Fibroblast of lung (primary cell): ENCODE data around the gene STARD4. TPM values are rescaled to one million over a fixed set of nuclear protein-coding genes. Genes with fewer than 3 reads are reported as not detected.

Experiments used
- DNase-seq, 2 donors: peaks; one replicate each; pipeline versions ENCODE4 v3.0.0 to v3.0.0-alpha.2; 2010; ENCODE audit warnings: low read depth in 2 of 2
- H2AFZ ChIP-seq: 2 replicates; pipeline ENCODE4 v1.5.1; 2012; ENCODE audit warnings: low read length, control low read depth, inconsistent platforms
- H3K27ac ChIP-seq: 2 replicates; pipeline ENCODE4 v1.5.1; 2011; ENCODE audit warnings: low read length, control low read depth; ENCODE audit not compliant: insufficient read depth
- H3K27me3 ChIP-seq: 2 replicates; pipeline ENCODE4 v1.5.1; 2011; ENCODE audit warnings: mild to moderate bottlenecking, low read length; ENCODE audit not compliant: control insufficient read depth, insufficient read depth
- H3K36me3 ChIP-seq: 2 replicates; pipeline ENCODE4 v1.5.1; 2011; ENCODE audit warnings: low read length; ENCODE audit not compliant: control insufficient read depth, insufficient read depth
- H3K4me1 ChIP-seq: 2 replicates; pipeline ENCODE4 v1.5.1; 2011; ENCODE audit warnings: low read length; ENCODE audit not compliant: control insufficient read depth, insufficient read depth; ENCODE audit errors: extremely low read depth
- H3K4me2 ChIP-seq: 2 replicates; pipeline ENCODE4 v1.5.1; 2011; ENCODE audit warnings: low read length, control low read depth; ENCODE audit not compliant: insufficient read depth; ENCODE audit errors: extremely low read depth
- H3K4me3 ChIP-seq, 4 experiments: fragments of 200-600 bp in 1 of 4; sonication (generic) in 1 of 4; replicated peaks in 1 of 4; 2 replicates each; pipeline ENCODE4 v1.5.1; 2011 to 2016; ENCODE audit warnings: low read length in 4 of 4, low read depth in 3 of 4, mild to moderate bottlenecking in 3 of 4, control low read depth in 2 of 4, inconsistent platforms in 1 of 4, mixed read lengths in 1 of 4; ENCODE audit not compliant: insufficient read depth in 1 of 4; ENCODE audit errors: control extremely low read depth in 1 of 4
- H3K79me2 ChIP-seq: 2 replicates; pipeline ENCODE4 v1.5.1; 2012; ENCODE audit warnings: mild to moderate bottlenecking, low read length, inconsistent platforms; ENCODE audit not compliant: control insufficient read depth, insufficient read depth
- H3K9ac ChIP-seq: 2 replicates; pipeline ENCODE4 v1.5.1; 2011; ENCODE audit warnings: mild to moderate bottlenecking, low read length, control low read depth; ENCODE audit not compliant: insufficient read depth
- H3K9me3 ChIP-seq: 2 replicates; pipeline ENCODE4 v1.5.1; 2012; ENCODE audit warnings: low read depth, low read length; ENCODE audit not compliant: control insufficient read depth, insufficient read depth
- H4K20me1 ChIP-seq: 2 replicates; pipeline ENCODE4 v1.5.1; 2011; ENCODE audit warnings: low read length; ENCODE audit not compliant: control insufficient read depth, insufficient read depth; ENCODE audit errors: extremely low read depth
- CTCF ChIP-seq, 2 donors: IDR thresholded peaks in 1 of 2; conservative IDR thresholded peaks in 1 of 2; 1 replicate in 1 of 2; 2 replicates in 1 of 2; pipeline ENCODE4 v1.5.1; 2011 to 2012; ENCODE audit warnings: low read length in 2 of 2, control low read depth in 1 of 2, inconsistent platforms in 1 of 2, low read depth in 1 of 2, mild to moderate bottlenecking in 1 of 2
- EZH2 ChIP-seq: IDR thresholded peaks from 2 replicates; pipeline ENCODE4 v1.5.1; 2012; ENCODE audit warnings: low read length, control low read depth, mild to moderate bottlenecking; ENCODE audit errors: missing control alignments
- polyA plus RNA-seq, 2 donors: library from polyadenylated mRNA; depleted of rRNA in 1 of 2; stranded (reverse) in 1 of 2; unstranded in 1 of 2; fragments of >200 nt; gene quantifications; 2 replicates each; pipeline ENCODE4 v1.2.1, GENCODE V29; 2011 to 2012; ENCODE audit warnings: missing spikeins in 1 of 2
- total RNA-seq: library from RNA; depleted of rRNA; stranded (reverse); fragments of >200 nt; gene quantifications from 2 replicates; pipeline ENCODE4 v1.2.1, GENCODE V29; 2014

STARD4 gene
- total and polyA plus RNA-seq, 2 donors (not counting 1 experiment from before 2014, with no cell fraction given) = 74.6 to 154 TPM

- no peak for DNase-seq
- Histone ChIP-seq H2AFZ (no peak overlapping the region), H3K79me2 (no peaks in the 10 kb centered on the region), H3K27ac (no peak overlapping the region), H3K4me2 (no peak overlapping the region), H3K4me1 (no peaks in the 10 kb centered on the region), H3K4me3 (no peak overlapping the region), H3K27me3 (no peaks in the 10 kb centered on the region), H3K9me3 (no peaks in the 10 kb centered on the region), H4K20me1 (no peaks in the 10 kb centered on the region), H3K36me3 (no peaks in the 10 kb centered on the region), H3K9ac (no peak overlapping the region)
- no peak for TF ChIP-seq EZH2
- no peak for TF ChIP-seq CTCF (conservative IDR thresholded peaks at IDR 0.05 in 1 of 2, IDR thresholded peaks at IDR 0.05 in 1 of 2; ENCODE audit: low read depth in 1 of 2, low read length in 2 of 2)
Measured at GRCh38 chr5:111553868-111554267, 41.5 kb upstream of the STARD4 start.

GRCh38 chr5:111552896-111553295, 40.6 kb upstream of the STARD4 start:
- Histone ChIP-seq H3K4me3 (no peak overlapping the region), H3K9ac (no peak overlapping the region), H3K36me3 (no peaks in the 10 kb centered on the region), H4K20me1 (no peaks in the 10 kb centered on the region), H3K9me3 (no peaks in the 10 kb centered on the region), H3K27me3 (no peaks in the 10 kb centered on the region), H2AFZ (no peak overlapping the region), H3K27ac (no peak overlapping the region), H3K4me1 (no peaks in the 10 kb centered on the region), H3K79me2 (no peaks in the 10 kb centered on the region), H3K4me2 (no peak overlapping the region)
- TF ChIP-seq CTCF (conservative IDR thresholded peaks at IDR 0.05 in 1 of 2, IDR thresholded peaks at IDR 0.05 in 1 of 2; ENCODE audit: low read depth in 1 of 2, low read length in 2 of 2) = no peak
- TF ChIP-seq EZH2 = no peak
- DNase-seq = no peak

- Histone ChIP-seq H3K27ac (no peak overlapping the region), H3K9me3 (no peaks in the 10 kb centered on the region), H4K20me1 (no peaks in the 10 kb centered on the region), H3K79me2 (no peaks in the 10 kb centered on the region), H3K27me3 (no peaks in the 10 kb centered on the region), H3K4me1 (no peaks in the 10 kb centered on the region), H3K4me2 (no peak overlapping the region), H3K36me3 (no peaks in the 10 kb centered on the region), H3K9ac (no peak overlapping the region), H2AFZ (no peak overlapping the region), H3K4me3 (no peak overlapping the region)
- TF ChIP-seq CTCF (conservative IDR thresholded peaks at IDR 0.05 in 1 of 2, IDR thresholded peaks at IDR 0.05 in 1 of 2; ENCODE audit: low read depth in 1 of 2, low read length in 2 of 2) = no peak
- no peak for TF ChIP-seq EZH2
- DNase-seq = no peak
Measured at GRCh38 chr5:111552492-111552891, 40.2 kb upstream of the STARD4 start.
